ENCODE measurements around the gene PTX4.
"Not testable (repeated sequence)": the region's sequence is repeated elsewhere in the genome, so short reads cannot be mapped to it uniquely, and the experiment has no call there.

PTX4 gene

GRCh38 chr16:1445518-1446203, 43.1 kb downstream of the PTX4 start:
- DNase-seq (ENCODE audit: low read depth) = no peak
- TF ChIP-seq CTCF (IDR thresholded peaks at IDR 0.05; ENCODE audit: low read depth, low read length, missing control alignments) = no peak
- in situ Hi-C loops (cut with HindIII; ENCODE audit: low sequenced_read_pairs) = no loop called here
- no peak overlapping the region for H3K4me3 ChIP-seq (ENCODE audit: low read depth, low read length)

GRCh38 chr16:1444730-1445517, 43.8 kb downstream of the PTX4 start:
- no peak for DNase-seq (ENCODE audit: low read depth)
- in situ Hi-C loops (cut with HindIII; ENCODE audit: low sequenced_read_pairs) = no loop called here
- H3K4me3 ChIP-seq (ENCODE audit: low read depth, low read length) = no peak overlapping the region
- TF ChIP-seq CTCF (IDR thresholded peaks at IDR 0.05; ENCODE audit: low read depth, low read length, missing control alignments) = no peak

GRCh38 chr16:1443980-1444729, 44.6 kb downstream of the PTX4 start, which contains the start of gene CCDC154:
Gene CCDC154 (minus strand): TSS chr16:1444556. CDS start chr16:1444322, 234 bp downstream.
- no peak for DNase-seq (ENCODE audit: low read depth)
- H3K4me3 ChIP-seq (ENCODE audit: low read depth, low read length) = no peak within 1 kb of the TSS

GRCh38 chr16:1443403-1443973, 45.3 kb downstream of the PTX4 start:
- DNase-seq (ENCODE audit: low read depth) = no peak
- no peak overlapping the region for H3K4me3 ChIP-seq (ENCODE audit: low read depth, low read length)
- in situ Hi-C loops (cut with HindIII; ENCODE audit: low sequenced_read_pairs) = no loop called here
- no peak for TF ChIP-seq CTCF (IDR thresholded peaks at IDR 0.05; ENCODE audit: low read depth, low read length, missing control alignments)

More at GRCh38 chr16:1443980-1444729, 44.6 kb downstream of the PTX4 start, which contains the start of gene CCDC154:
- TF ChIP-seq CTCF (IDR thresholded peaks at IDR 0.05; ENCODE audit: low read depth, low read length, missing control alignments) = no peak
- in situ Hi-C loops (cut with HindIII; ENCODE audit: low sequenced_read_pairs) = no loop called here

DNA sequence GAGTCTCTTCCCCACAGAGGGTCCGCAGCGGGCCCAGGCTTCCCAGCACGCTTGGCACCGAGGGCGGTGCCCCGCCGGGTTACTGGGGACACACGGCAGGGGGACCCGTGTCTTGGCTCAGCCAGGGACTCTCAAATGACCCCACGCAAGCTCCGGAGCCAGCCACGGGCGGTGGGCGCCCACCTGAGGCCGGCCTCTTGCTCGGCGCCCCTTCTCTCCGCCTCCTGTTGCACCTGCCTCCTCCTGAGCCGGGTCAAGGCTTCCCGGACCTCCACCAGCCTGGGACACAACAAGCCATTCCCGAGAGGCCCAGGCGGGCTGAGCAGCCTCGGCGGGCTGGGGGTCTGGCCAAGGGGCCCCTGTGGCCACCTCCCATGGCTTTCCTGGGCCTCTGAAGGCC, 46.0 kb downstream of the PTX4 start:
- no peak overlapping the region for H3K4me3 ChIP-seq (ENCODE audit: low read depth, low read length)
- in situ Hi-C loops (cut with HindIII; ENCODE audit: low sequenced_read_pairs) = no loop called here
- DNase-seq (ENCODE audit: low read depth) = no peak
- TF ChIP-seq CTCF (IDR thresholded peaks at IDR 0.05; ENCODE audit: low read depth, low read length, missing control alignments) = no peak

- H3K4me3 ChIP-seq (ENCODE audit: low read depth, low read length) = no peak overlapping the region
- TF ChIP-seq CTCF (IDR thresholded peaks at IDR 0.05; ENCODE audit: low read depth, low read length, missing control alignments) = no peak
- no peak for DNase-seq (ENCODE audit: low read depth)
- in situ Hi-C loops (cut with HindIII; ENCODE audit: low sequenced_read_pairs) = no loop called here
These were observed 47.3 kb downstream of the PTX4 start for GRCh38 chr16:1441391-1441829.

GRCh38 chr16:1439699-1440074, 49.1 kb downstream of the PTX4 start:
- DNase-seq (ENCODE audit: low read depth); in situ Hi-C loops (cut with HindIII; ENCODE audit: low sequenced_read_pairs); H3K4me3 ChIP-seq (ENCODE audit: low read depth, low read length): not testable (repeated sequence)
